HFF-Myc (cell line): ENCODE measurements around the gene NAV2.

Source experiments
- DNase-seq: peaks from one replicate; pipeline ENCODE4 v3.0.0-alpha.2; 2011; ENCODE audit warnings: low read depth; ENCODE audit errors: extremely low read depth
- H3K4me3 ChIP-seq: replicated peaks from 2 replicates; pipeline ENCODE4 v1.5.1; 2011; ENCODE audit warnings: low read depth, mild to moderate bottlenecking, control low read depth, low read length
- CTCF ChIP-seq: IDR thresholded peaks from 2 replicates; pipeline ENCODE4 v1.5.1; 2012; ENCODE audit warnings: mild to moderate bottlenecking, low read depth, low read length, control low read depth; ENCODE audit errors: missing control alignments

NAV2 gene

GRCh38 chr11:19800162-19800561, 87.5 kb downstream of the NAV2 start:
- TF ChIP-seq CTCF = peak; percentile 51
- no peak overlapping the region for H3K4me3 ChIP-seq
- DNase-seq = no peak

GRCh38 chr11:19800714-19801519, 88.3 kb downstream of the NAV2 start:
- TF ChIP-seq CTCF = no peak
- no peak for DNase-seq
- no peak overlapping the region for H3K4me3 ChIP-seq

- TF ChIP-seq CTCF = no peak
- H3K4me3 ChIP-seq = no peak overlapping the region
- DNase-seq = no peak
Measured at GRCh38 chr11:19802773-19803293, 90.2 kb downstream of the NAV2 start.

GRCh38 chr11:19803506-19803998, 90.9 kb downstream of the NAV2 start:
- TF ChIP-seq CTCF = no peak
- no peak overlapping the region for H3K4me3 ChIP-seq
- DNase-seq = no peak

- TF ChIP-seq CTCF = no peak
- no peak for DNase-seq
- no peak overlapping the region for H3K4me3 ChIP-seq
Measured at GRCh38 chr11:19805376-19805775, 92.7 kb downstream of the NAV2 start.

- no peak for TF ChIP-seq CTCF
- no peak for DNase-seq
- H3K4me3 ChIP-seq = no peak overlapping the region
Measured at GRCh38 chr11:19805827-19806226, 93.2 kb downstream of the NAV2 start.
